Measurements from ENCODE around the gene MRPL58.

MRPL58 gene

DNA sequence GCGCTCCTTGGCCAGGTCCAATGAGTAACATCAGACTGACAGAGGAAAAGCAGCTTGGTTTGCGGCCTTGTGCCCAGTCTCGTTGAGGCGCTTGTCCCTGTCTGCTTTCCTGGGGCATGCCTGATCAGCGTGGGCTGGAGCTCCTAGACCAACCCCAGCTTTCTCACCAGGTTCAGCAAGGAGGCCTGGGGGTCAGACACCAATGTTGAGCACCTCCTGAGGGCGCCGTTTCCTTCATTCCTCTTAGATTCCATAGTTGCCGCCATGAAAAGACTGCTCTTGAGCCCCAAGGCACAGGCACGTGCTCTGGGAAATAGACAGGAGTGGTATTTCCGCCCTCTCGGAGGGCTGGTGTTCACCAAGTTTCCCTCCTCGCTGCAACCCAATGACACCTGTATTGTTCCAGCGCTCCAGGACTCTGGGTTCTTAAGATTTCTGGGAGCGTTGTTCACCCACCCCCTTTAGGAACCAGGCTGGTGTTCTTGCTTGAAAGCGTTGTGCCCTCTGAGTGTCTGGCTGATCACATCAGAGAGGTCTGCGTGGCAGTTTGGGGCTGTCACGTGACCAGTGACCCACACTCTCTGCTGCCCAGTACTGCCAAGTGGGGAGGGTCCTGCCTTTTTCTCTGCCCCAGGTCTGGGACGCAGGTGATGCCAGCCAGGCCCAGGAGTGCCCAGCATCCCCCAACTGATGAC lies 52.5 kb downstream of the MRPL58 start:
- H3K4me3 ChIP-seq (ENCODE audit: control insufficient read depth, low read depth, low read length), result no peak overlapping the region
- no peak for DNase-seq (ENCODE audit: low read depth)
- TF ChIP-seq, protein P1, sequence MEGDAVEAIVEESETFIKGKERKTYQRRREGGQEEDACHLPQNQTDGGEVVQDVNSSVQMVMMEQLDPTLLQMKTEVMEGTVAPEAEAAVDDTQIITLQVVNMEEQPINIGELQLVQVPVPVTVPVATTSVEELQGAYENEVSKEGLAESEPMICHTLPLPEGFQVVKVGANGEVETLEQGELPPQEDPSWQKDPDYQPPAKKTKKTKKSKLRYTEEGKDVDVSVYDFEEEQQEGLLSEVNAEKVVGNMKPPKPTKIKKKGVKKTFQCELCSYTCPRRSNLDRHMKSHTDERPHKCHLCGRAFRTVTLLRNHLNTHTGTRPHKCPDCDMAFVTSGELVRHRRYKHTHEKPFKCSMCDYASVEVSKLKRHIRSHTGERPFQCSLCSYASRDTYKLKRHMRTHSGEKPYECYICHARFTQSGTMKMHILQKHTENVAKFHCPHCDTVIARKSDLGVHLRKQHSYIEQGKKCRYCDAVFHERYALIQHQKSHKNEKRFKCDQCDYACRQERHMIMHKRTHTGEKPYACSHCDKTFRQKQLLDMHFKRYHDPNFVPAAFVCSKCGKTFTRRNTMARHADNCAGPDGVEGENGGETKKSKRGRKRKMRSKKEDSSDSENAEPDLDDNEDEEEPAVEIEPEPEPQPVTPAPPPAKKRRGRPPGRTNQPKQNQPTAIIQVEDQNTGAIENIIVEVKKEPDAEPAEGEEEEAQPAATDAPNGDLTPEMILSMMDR (conservative IDR thresholded peaks at IDR 0.05; ENCODE audit: control insufficient read depth, insufficient read depth, low read depth, low read length), result no peak

DNA sequence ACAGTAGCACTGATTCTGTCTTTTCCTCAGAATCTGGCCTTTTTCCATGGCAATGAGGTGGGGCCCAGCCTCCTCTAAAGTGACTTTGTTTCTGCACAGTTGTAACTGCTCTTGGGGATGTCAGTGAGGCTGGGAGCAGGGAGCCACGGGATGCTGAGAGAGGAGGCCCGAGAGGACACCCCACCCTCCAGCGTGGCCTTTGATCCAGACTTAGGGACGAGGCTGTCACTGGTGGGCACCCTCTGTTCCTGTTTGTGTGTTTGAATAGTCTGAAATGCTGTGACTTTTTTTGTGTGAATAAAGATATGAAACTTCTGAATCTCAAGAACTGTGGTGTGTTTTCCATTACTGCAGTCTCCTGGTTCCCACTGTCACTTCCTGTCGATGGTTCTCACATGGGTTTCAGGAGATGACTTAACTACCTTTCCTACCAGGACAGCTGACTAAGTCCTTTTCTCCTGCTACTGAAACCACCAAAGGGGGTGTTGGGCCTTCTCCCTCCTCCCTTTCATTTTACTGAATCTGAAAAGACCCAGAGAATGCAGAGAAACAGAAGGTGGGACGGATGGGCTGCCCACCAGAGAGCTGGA lies 53.2 kb downstream of the MRPL58 start:
- no peak overlapping the region for H3K4me3 ChIP-seq (ENCODE audit: control insufficient read depth, low read depth, low read length)
- peak; percentile 50 for DNase-seq (ENCODE audit: low read depth)
- TF ChIP-seq, protein P1 (conservative IDR thresholded peaks at IDR 0.05; ENCODE audit: control insufficient read depth, insufficient read depth, low read depth, low read length), result no peak

DNA sequence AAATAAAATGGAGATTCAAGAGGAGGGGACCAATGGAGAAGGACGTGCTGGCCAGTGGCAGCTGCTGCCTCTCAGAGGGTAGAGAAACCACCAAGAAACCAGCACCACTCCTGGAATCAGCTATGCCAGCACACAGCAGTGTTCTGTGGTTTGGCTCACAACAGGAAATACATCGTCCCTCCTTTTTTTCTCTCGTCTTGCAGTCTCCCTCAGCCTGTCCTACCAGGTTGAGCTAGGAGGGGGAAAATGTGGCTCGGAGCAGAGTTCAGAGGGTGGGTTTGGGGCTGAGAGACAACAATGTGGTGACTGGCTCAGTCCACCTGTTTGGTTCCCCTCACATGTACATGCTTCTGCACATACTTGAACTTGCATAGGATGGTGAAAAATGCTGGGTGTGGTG lies 55.4 kb downstream of the MRPL58 start:
- no peak for DNase-seq (ENCODE audit: low read depth)
- H3K4me3 ChIP-seq (ENCODE audit: control insufficient read depth, low read depth, low read length), result no peak overlapping the region
- TF ChIP-seq, protein P1 (conservative IDR thresholded peaks at IDR 0.05; ENCODE audit: control insufficient read depth, insufficient read depth, low read depth, low read length), result no peak

DNA sequence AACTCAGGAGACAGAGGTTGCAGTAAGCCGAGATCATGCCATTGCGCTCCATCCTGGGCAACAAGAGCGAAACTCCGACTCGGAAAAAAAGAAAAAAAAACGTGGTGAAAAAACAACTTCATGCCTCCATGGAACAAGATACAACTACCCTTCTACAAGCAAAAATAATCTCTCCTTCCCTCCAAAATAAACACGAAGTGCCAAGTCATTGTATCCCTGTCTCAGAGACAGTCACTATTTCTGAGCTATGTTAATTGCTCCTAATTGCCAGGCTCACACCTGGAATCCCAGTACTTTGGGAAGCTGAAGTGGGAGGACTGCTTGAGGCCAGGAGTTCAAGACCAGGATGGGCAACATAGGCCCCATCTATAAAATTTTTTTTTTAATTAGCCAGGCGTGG lies 56.3 kb downstream of the MRPL58 start:
- no peak for DNase-seq (ENCODE audit: low read depth)
- no peak overlapping the region for H3K4me3 ChIP-seq (ENCODE audit: control insufficient read depth, low read depth, low read length)
- TF ChIP-seq, protein P1 (conservative IDR thresholded peaks at IDR 0.05; ENCODE audit: control insufficient read depth, insufficient read depth, low read depth, low read length), result no peak

DNA sequence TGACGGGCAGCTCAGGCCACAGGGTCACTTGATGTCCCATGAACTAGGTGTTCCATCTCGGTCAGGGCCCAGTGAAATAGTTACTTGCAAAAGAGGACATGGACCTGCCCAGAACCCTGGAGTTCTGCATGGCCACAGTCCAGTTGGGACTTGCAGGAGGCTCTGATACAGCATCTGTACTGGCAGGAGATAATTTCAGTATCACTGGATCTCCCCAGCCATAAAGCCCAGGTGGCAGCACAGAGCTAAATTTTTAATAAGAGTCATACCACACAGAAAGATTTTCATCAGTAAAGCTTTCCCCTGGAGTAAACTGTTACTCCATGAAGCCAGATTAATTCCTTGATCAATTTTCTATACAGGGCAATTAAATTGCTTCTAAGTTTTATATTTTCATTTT lies 57.3 kb downstream of the MRPL58 start:
- H3K4me3 ChIP-seq (ENCODE audit: control insufficient read depth, low read depth, low read length), result no peak overlapping the region
- peak; percentile 36 for DNase-seq (ENCODE audit: low read depth)
- TF ChIP-seq, protein P1 (conservative IDR thresholded peaks at IDR 0.05; ENCODE audit: control insufficient read depth, insufficient read depth, low read depth, low read length), result peak; percentile 41

Measured in fibroblast of mammary gland (primary cell).